ENCODE measurements around the gene URB2. TPM values are rescaled to one million over a fixed set of nuclear protein-coding genes. Genes with fewer than 3 reads are reported as not detected.

Gene URB2
- total RNA-seq, 1 experiment from 2014 or later: 20.4 TPM

GRCh38 chr1:229582715-229583114, 43.3 kb upstream of the URB2 start (continued):
- TF ChIP-seq FOSL1 (IDR thresholded peaks at IDR 0.05; ENCODE audit: low read depth): no peak
- no peak for TF ChIP-seq ELF1 (IDR thresholded peaks at IDR 0.05; ENCODE audit: borderline replicate concordance, low read depth)
- no peak for TF ChIP-seq TCF7L2 (IDR thresholded peaks at IDR 0.05; ENCODE audit: borderline replicate concordance, extremely low read depth, insufficient read depth, insufficient read length)
- no peak for TF ChIP-seq CEBPB (IDR thresholded peaks at IDR 0.05; ENCODE audit: low read depth)
- TF ChIP-seq POLR2AphosphoS5 (IDR thresholded peaks at IDR 0.05; ENCODE audit: low read depth, low read length): no peak
- no peak for TF ChIP-seq POLR2A (IDR thresholded peaks at IDR 0.05; ENCODE audit: borderline replicate concordance, extremely low read depth, insufficient read depth, insufficient read length)
- TF ChIP-seq ATF3 (IDR thresholded peaks at IDR 0.05): no peak
- TF ChIP-seq MAX (IDR thresholded peaks at IDR 0.05): no peak
- TF ChIP-seq YY1 (IDR thresholded peaks at IDR 0.05; ENCODE audit: extremely low read depth, insufficient replicate concordance, low read depth, low read length): no peak
- no peak for TF ChIP-seq SRF (IDR thresholded peaks at IDR 0.05; ENCODE audit: low read depth)
- TF ChIP-seq SP1 (IDR thresholded peaks at IDR 0.05; ENCODE audit: low read depth): no peak

- TF ChIP-seq ZNF274 (IDR thresholded peaks at IDR 0.05; ENCODE audit: low read depth, low read length) (no peak), RAD21 (IDR thresholded peaks at IDR 0.05; ENCODE audit: low read depth) (no peak), YY1 (IDR thresholded peaks at IDR 0.05; ENCODE audit: extremely low read depth, insufficient replicate concordance, low read depth, low read length) (no peak), EGR1 (IDR thresholded peaks at IDR 0.05; ENCODE audit: low read depth) (no peak), SIN3A (IDR thresholded peaks at IDR 0.05; ENCODE audit: low read depth) (no peak), ZBTB33 (IDR thresholded peaks at IDR 0.05; ENCODE audit: extremely low read depth, insufficient replicate concordance, low read length) (no peak), EZH2phosphoT487 (IDR thresholded peaks at IDR 0.05; ENCODE audit: borderline replicate concordance) (no peak), SP1 (IDR thresholded peaks at IDR 0.05; ENCODE audit: low read depth) (no peak), FOSL1 (IDR thresholded peaks at IDR 0.05; ENCODE audit: low read depth) (no peak), ELF1 (IDR thresholded peaks at IDR 0.05; ENCODE audit: borderline replicate concordance, low read depth) (no peak), ATF3 (IDR thresholded peaks at IDR 0.05) (no peak), CBX3 (IDR thresholded peaks at IDR 0.05; ENCODE audit: low read depth) (no peak), CTCF (IDR thresholded peaks at IDR 0.05 in 2 of 3, conservative IDR thresholded peaks at IDR 0.05 in 1 of 3; ENCODE audit: borderline replicate concordance in 1 of 3, insufficient read depth in 1 of 3, low read depth in 2 of 3, low read length in 2 of 3) (no peak), POLR2AphosphoS5 (IDR thresholded peaks at IDR 0.05; ENCODE audit: low read depth, low read length) (no peak)
- ChIA-PET POLR2A (no interaction called here), CTCF (no interaction called here), RAD21 (ENCODE audit: low non-redundant PET in 1 of 2, low total read pairs in 2 of 2, uncharacterized antibody in 2 of 2, unreplicated experiment in 2 of 2) (no interaction called here)
- H3K9me3 ChIP-seq (ENCODE audit: control insufficient read depth in 1 of 2, insufficient read depth in 1 of 2, low read depth in 1 of 2, low read length in 2 of 2): no peaks in the 10 kb centered on the region
- H3K79me2 ChIP-seq (ENCODE audit: insufficient read depth, low read length): no peaks in the 10 kb centered on the region
- no TSS peak for BruUV-seq (replicated peaks)
- intact Hi-C loops (cut with micrococcal nuclease): no loop called here
- no peaks in the 10 kb centered on the region for H4K20me1 ChIP-seq (ENCODE audit: insufficient read depth)
- no peak overlapping the region for H3K27ac ChIP-seq (ENCODE audit: low read depth, low read length)
- no peak for DNase-seq (ENCODE audit: low read depth, low spot score)
- no peak overlapping the region for H2AFZ ChIP-seq (ENCODE audit: low read depth, low read length, poor library complexity, severe bottlenecking)
- no peak overlapping the region for H3K9ac ChIP-seq (ENCODE audit: low read length)
- H3K4me2 ChIP-seq (ENCODE audit: low read length): no peak overlapping the region
- H3K36me3 ChIP-seq (ENCODE audit: control insufficient read depth in 1 of 2, insufficient read depth in 2 of 2, low read length in 2 of 2): no peaks in the 10 kb centered on the region
- H3K4me1 ChIP-seq (ENCODE audit: control insufficient read depth in 1 of 2, insufficient read depth in 2 of 2, low read length in 2 of 2): no peaks in the 10 kb centered on the region
- ATAC-seq: no peak
- H3K9me2 ChIP-seq (ENCODE audit: insufficient read depth): no peaks in the 10 kb centered on the region
- no peaks in the 10 kb centered on the region for H3K27me3 ChIP-seq (ENCODE audit: insufficient read depth, low read length)
- no peak overlapping the region for H3K4me3 ChIP-seq (replicated peaks in 1 of 2; ENCODE audit: low read depth in 1 of 2, low read length in 2 of 2)
Observed at GRCh38 chr1:229585338-229585737, 40.7 kb upstream of the URB2 start.
